GM18498 (cell line): ENCODE measurements around the gene POLRMT.

Source experiments
- ATAC-seq: cut with Tn5 transposase; IDR thresholded peaks from one replicate; pipeline ENCODE4 v1.9.1; 2021; ENCODE audit warnings: mild to moderate bottlenecking, moderate library complexity; ENCODE audit not compliant: unreplicated experiment

The POLRMT gene

GRCh38 chr19:663682-664117, 30.4 kb upstream of the POLRMT start:
- no peak for ATAC-seq

DNA sequence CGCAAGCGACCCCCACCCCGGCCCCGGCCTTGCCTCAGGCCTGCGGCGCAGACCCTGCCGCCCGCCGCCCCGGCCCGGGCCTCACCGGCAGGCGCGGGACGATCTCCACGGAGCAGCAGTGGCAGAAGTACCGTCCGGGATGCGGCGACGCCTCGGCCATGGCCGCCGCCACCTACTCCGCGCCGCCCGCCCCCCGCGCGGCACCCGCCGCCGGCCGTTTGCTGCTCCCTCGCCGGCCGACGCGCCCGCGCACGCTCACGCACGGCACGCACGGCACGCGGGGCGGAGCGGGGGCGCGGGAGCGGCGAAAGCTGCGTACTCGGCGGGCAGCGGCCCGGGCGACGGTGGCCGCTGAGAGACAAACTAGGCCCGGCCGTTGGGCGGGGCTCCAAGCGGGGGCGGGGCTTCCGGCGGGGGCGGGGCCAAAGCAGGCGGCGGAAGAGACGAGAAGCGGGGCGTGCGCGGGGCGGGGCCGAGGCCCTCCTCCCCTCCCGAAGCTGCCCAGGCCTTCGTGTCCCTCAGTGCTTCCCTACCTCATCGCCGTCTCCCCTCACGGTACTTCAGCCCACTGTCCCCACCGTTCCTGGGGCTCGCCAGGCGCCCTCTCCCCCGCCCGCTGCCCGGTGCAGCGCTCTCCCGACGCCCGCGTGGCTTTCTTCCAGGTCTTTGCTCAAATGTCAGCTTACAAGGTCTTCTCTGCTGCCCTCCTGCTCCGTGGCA, 29.8 kb upstream of the POLRMT start, which contains the start of gene RNF126:
TSS of gene RNF126 (minus strand) at position 253 of the 720 bp plus-strand sequence. CDS start at position 160, 93 bp downstream.
- ATAC-seq: peak; percentile 65

GRCh38 chr19:662207-662961, 29.0 kb upstream of the POLRMT start:
- ATAC-seq: peak; percentile 24

- peak; percentile 25 for ATAC-seq
Observed at GRCh38 chr19:661427-662196, 28.3 kb upstream of the POLRMT start.

- ATAC-seq: peak; percentile 0
Observed at GRCh38 chr19:660793-661426, 27.6 kb upstream of the POLRMT start.

DNA sequence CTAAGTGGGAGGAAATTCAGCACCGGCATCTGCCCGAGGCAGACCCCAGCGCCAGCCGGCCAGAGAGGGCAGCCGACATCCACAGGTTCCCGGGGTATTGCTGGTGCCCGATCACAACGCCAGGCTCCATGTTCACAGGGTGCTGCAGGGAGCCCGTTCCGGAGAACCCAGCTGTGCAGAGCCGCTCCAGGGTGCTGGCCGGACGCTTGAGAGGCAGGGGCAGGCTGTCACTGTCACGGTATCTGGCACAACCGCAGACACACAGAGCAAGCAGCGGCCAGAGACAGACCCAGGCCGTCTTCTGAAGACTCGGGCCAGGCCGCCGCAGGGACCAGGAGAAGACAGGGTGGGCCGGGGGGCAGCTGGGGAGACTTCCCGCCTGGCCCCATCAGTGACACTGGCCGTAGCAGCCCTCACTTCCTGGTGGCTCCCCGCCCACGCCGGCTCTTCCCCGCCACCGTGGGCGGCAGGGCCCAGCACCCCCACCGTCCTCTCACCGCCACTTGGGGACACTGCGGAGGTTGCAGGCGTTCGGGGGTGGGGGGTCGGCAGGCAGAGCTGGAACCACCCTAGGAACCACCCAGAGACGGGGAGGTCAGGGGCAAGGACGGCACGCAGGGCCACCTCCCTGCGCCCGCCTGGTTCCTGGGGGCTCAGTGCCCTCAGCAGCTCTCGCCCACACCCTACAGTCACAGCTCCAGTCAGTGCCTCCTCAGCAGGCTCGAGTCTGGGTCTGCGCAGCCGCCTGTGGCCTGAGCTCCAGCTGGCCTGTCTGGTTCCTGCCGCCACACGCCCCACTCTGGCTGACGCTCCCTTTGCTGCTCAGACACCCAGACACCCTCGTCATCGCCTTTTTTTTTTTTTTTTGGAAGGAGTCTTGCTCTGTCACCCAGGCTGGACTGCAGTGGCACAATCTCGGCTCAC, 25.8 kb upstream of the POLRMT start:
- ATAC-seq: no peak

DNA sequence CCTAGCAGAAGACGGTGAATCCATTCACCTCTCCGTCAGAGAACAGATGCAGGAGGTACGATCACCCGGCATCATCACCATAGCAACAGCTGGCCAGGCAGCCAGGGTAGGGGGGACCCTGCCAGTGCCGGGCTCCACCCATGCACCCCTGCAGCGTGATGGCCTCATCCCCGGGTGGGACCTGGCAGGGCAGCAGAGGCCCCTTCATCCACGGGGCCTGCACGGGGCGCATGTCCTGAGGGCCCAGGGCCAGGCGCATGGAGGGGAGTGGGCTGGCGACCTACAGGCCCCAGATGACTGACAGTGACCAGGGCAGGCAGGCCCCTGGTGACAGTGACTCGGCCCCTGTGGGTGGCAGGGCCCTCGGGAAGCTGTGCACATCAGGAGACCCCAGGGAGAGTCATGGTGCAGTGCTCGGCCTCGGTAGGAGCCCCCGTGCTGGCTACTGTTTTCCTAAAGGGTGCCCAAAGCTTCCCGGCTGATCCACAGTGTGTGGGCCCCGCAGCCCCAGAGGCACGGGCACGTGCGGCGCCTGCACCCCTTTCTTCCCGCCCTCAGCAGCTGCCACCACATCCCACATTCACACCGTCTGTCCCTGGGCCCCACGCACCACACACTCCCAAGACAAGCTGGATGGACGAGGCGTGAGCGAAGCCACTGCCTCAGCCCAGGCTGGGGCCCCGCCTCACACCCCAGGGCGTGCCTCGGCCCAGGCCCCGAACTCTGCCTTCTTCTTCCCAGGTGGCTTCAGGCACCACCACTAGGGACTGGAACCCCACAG, 24.9 kb upstream of the POLRMT start:
- no peak for ATAC-seq

GRCh38 chr19:657611-658010, 24.3 kb upstream of the POLRMT start:
- no peak for ATAC-seq

GRCh38 chr19:656751-657559, 23.6 kb upstream of the POLRMT start:
- ATAC-seq: no peak

GRCh38 chr19:655691-656090, 22.4 kb upstream of the POLRMT start:
- ATAC-seq: no peak

DNA sequence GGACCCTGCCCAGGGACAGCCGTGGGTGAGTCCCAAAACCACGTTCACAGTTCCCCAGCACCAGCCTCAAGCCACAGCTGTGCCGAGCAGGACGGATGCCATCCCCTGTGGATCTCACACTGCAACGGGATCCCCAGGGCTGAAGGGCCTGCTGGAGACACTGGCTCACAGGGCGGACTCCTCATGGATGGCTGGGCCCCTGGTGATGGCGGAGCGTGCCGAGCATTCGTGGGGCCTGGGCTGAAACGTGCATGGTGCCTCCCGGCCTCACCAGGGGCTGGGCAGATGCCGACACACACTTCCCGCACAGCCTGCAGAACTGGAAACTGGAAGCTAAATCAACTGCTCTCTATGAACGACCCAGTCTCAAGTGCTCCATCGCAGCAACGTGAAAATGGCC, 20.1 kb upstream of the POLRMT start:
- ATAC-seq: no peak

DNA sequence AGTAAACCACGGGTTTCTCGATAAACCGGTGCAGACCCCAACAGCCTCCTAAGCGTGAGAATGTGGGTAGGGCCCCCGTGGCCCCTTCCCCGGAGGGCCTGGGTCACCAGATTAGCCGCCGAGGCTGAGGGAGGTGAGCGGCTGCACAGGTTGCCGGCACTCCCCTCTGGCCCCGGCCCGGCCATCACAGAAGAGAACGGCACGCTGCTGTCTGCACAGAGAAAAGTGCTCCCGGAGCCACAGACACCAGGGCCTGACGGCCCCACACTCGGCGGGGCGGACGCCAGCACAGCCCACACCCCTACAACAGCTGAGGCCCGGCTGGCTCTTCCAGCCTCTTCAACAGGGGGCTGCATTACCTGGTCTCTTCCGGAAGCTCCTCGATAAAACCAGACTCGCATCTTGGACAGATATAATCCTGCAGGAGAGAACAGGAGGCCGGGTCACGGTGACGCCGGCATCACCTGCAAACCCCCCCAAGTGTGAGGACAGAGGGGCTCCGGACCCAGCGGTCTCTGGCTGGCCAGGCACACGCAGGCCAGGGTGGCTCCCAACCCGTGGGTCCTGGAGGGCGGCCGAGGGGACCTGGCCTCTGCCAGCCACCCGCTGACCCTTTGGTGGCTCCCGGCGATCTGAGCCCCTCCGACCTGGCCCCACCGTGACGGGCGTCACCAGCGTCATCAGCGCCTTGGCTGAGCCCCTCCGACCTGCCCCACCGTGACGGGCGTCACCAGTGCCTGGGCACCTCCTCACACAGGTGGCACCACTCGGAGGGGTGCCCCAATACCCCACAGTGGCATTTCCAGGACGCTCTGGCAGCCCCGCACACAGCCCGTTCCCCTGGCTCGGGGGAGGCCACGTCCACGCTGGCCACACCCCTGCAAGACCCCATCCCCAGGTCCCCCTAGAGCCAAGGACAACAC, 19.4 kb upstream of the POLRMT start:
- no peak for ATAC-seq

DNA sequence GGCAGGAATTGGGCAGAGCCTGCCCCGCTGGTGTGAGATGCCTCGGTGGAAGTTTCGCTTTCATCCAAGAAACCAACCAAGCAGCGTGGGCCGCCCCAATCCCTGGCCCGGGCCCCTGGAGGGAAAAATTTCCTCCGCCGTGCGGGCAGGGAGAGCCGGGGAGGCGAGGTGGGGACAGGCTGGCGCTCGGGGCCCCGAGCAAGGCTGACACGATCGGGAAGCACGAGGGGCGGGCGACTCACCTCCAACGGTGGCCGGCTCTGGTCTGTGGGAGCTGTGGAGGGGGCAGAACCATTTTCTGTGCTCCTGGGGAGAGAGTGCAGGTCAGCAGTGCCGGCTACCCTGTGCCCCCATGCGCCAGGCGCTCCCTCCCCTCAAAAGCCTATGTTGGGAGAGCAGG, 18.7 kb upstream of the POLRMT start:
- ATAC-seq: no peak

GRCh38 chr19:651114-651818, 17.9 kb upstream of the POLRMT start:
- ATAC-seq: no peak

- ATAC-seq: no peak
Observed at GRCh38 chr19:650121-650520, 16.8 kb upstream of the POLRMT start.

- no peak for ATAC-seq
Observed at GRCh38 chr19:648904-649801, 15.8 kb upstream of the POLRMT start.
